K562 (cell line): ENCODE results near the gene CFAP54.

Experiments
- ADNP ChIP-seq: fragments of 200-800 bp; sonication (Bioruptor generic); IDR thresholded peaks from 2 replicates; pipeline ENCODE4 v1.6.1; 2016; ENCODE audit warnings: missing genetic modification characterization, missing compliant biosample characterization
- BHLHE40 ChIP-seq: IDR thresholded peaks from 2 replicates; pipeline ENCODE4 v1.6.1; 2011; ENCODE audit warnings: low read length, improper control_type of control experiment
- FOXJ3 ChIP-seq: sonication (generic); formaldehyde crosslinking; IDR thresholded peaks from 2 replicates; pipeline ENCODE4 v1.4.0; 2020; ENCODE audit warnings: mild to moderate bottlenecking, missing genetic modification reagents
- HNRNPLL ChIP-seq: fragments of 200-400 bp; formaldehyde crosslinking; IDR thresholded peaks from 2 replicates; pipeline ENCODE4 v1.6.1; 2017; ENCODE audit warnings: low read length, low read depth, mild to moderate bottlenecking; ENCODE audit not compliant: poor library complexity, severe bottlenecking
- MEF2A ChIP-seq: IDR thresholded peaks from 2 replicates; pipeline ENCODE4 v1.6.1; 2011; ENCODE audit warnings: low read depth, mild to moderate bottlenecking, low read length, moderate library complexity; ENCODE audit not compliant: control insufficient read depth

DNA sequence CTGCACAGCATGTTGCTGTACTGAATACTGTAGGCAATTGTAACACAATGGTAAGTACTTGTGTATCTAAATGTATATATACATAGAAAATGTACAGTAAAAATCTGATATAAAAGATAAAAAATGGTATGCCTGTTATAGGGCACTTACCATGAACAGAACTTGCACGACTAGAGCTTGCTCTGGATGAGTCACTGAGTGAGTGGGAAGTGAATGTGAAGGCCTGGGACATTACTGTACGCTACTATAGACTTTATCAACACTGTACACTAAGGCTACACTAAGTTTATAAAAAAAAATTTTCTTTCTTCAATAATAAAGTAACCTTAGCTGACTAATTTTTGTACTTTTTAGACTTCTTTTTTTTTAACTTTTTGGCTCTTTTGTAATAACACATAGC lies 393.5 kb downstream of the CFAP54 start:
- no peak for TF ChIP-seq BHLHE40
- no peak for TF ChIP-seq HNRNPLL
- TF ChIP-seq MEF2A, result no peak
- no peak for TF ChIP-seq FOXJ3 (CRISPR knock-in tag)
- no peak for TF ChIP-seq ADNP (tag)
